ENCODE data around the gene PRELID2.
"Not testable (repeated sequence)": the region's sequence is repeated elsewhere in the genome, so short reads cannot be mapped to it uniquely, and the experiment has no call there.

The PRELID2 gene

DNA sequence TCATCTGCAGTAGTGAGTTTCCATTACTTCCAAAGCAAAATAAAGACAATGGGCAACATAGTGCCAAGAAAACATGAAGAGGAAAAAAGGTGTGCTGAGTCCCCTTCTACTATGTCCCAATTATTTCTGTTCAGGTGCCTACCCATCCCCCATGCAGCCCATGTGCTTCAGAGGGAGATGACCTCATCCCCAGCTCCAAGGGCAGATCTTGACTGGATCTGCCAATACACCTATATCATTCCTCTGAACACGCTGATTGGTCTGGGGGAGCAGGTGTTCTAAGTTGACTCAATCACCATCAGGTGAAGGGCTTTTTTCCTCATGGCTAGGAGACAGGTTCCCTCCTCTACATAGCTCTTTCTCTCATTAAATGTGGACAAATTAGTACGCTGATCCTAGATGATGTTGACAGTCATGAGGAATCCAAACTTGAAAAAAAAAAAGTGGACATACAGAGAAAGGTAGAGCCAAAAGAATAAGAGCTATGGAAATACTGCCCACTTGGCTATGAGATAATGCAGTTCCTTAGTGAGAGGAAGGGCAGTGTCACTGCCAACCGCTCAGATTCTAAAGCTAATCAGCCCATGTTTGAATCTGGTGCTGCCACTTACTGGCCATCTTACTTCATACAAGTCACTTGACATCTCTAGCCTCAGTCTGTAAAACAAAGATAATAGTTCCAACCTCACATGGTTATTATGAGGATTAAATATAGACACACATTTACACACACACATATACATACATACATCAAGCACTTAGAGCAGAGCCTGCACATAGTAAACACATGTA, 23.1 kb downstream of the PRELID2 start:
- H3K4me3 ChIP-seq (ENCODE audit: low read depth in 1 of 2, low read length in 2 of 2): no peak overlapping the region
- no peaks in the 10 kb centered on the region for H3K27me3 ChIP-seq (ENCODE audit: control insufficient read depth in 1 of 2, insufficient read depth in 2 of 2, low read length in 2 of 2)
- H3K9me3 ChIP-seq (ENCODE audit: low read length): no peaks in the 10 kb centered on the region
- no peak overlapping the region for H3K9ac ChIP-seq (ENCODE audit: low read length)
- no peaks in the 10 kb centered on the region for H3K4me1 ChIP-seq (ENCODE audit: insufficient read depth, low read length)
- peaks cover 5% of the 10 kb centered on the region for H3K36me3 ChIP-seq (ENCODE audit: insufficient read depth, low read length)
- H3K27ac ChIP-seq (ENCODE audit: low read depth, low read length): no peak overlapping the region

DNA sequence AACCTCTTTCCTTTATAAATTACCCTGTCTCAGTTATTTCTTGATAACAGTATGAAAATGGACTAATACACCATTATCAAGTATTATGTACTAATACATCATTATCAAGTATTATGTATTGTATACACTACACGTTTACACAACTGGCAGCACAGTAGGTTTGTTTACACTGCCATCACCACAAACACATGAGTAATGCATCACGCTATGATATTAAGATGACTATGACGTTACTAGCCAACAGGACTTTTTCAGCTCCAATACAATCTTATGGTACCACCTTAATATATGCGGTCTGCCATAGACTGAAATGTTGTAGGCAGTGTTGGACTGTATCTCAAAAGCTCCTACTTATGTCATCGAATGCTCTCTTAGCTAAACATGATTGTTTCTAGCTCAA, 28.2 kb downstream of the PRELID2 start:
- Histone ChIP-seq H3K9me3 (ENCODE audit: low read length) (no peaks in the 10 kb centered on the region), H3K36me3 (ENCODE audit: insufficient read depth, low read length) (peaks cover 4% of the 10 kb centered on the region), H3K4me1 (ENCODE audit: insufficient read depth, low read length) (no peaks in the 10 kb centered on the region), H3K4me3 (ENCODE audit: low read depth in 1 of 2, low read length in 2 of 2) (no peak overlapping the region), H3K9ac (ENCODE audit: low read length) (no peak overlapping the region), H3K27ac (ENCODE audit: low read depth, low read length) (no peak overlapping the region), H3K27me3 (ENCODE audit: control insufficient read depth in 1 of 2, insufficient read depth in 2 of 2, low read length in 2 of 2) (no peaks in the 10 kb centered on the region)

DNA sequence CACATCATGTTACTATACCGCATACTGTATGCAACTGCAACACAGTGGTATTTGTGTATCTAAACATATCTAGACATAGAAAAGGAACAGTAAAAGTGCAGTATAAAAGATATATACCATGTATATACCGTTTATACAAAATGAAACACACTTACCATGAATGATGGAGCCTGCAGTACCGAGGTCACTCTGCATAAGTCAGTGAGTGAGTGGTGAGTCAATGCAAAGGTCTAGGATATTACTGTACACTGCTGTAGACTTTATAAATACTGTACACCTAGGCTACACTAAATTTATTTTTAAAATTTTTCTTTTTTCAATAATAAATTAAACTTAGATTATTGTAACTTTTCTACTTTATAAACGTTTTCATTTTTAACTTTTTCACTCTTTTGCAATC, 29.3 kb downstream of the PRELID2 start:
- Histone ChIP-seq H3K36me3 (ENCODE audit: insufficient read depth, low read length) (peaks cover 4% of the 10 kb centered on the region), H3K9ac (ENCODE audit: low read length) (no peak overlapping the region), H3K9me3 (ENCODE audit: low read length) (no peaks in the 10 kb centered on the region), H3K4me3 (ENCODE audit: low read depth in 1 of 2, low read length in 2 of 2) (no peak overlapping the region), H3K4me1 (ENCODE audit: insufficient read depth, low read length) (no peaks in the 10 kb centered on the region), H3K27ac (ENCODE audit: low read depth, low read length) (no peak overlapping the region), H3K27me3 (ENCODE audit: control insufficient read depth in 1 of 2, insufficient read depth in 2 of 2, low read length in 2 of 2) (no peaks in the 10 kb centered on the region)

- no peaks in the 10 kb centered on the region for H3K9me3 ChIP-seq (ENCODE audit: low read length)
- no peaks in the 10 kb centered on the region for H3K27me3 ChIP-seq (ENCODE audit: control insufficient read depth in 1 of 2, insufficient read depth in 2 of 2, low read length in 2 of 2)
- H3K9ac ChIP-seq (ENCODE audit: low read length): no peak overlapping the region
- H3K36me3 ChIP-seq (ENCODE audit: insufficient read depth, low read length): peaks cover 4% of the 10 kb centered on the region
- no peaks in the 10 kb centered on the region for H3K4me1 ChIP-seq (ENCODE audit: insufficient read depth, low read length)
- no peak overlapping the region for H3K27ac ChIP-seq (ENCODE audit: low read depth, low read length)
- no peak overlapping the region for H3K4me3 ChIP-seq (ENCODE audit: low read depth in 1 of 2, low read length in 2 of 2)
Measured at GRCh38 chr5:145804701-145805100, 30.4 kb downstream of the PRELID2 start.

DNA sequence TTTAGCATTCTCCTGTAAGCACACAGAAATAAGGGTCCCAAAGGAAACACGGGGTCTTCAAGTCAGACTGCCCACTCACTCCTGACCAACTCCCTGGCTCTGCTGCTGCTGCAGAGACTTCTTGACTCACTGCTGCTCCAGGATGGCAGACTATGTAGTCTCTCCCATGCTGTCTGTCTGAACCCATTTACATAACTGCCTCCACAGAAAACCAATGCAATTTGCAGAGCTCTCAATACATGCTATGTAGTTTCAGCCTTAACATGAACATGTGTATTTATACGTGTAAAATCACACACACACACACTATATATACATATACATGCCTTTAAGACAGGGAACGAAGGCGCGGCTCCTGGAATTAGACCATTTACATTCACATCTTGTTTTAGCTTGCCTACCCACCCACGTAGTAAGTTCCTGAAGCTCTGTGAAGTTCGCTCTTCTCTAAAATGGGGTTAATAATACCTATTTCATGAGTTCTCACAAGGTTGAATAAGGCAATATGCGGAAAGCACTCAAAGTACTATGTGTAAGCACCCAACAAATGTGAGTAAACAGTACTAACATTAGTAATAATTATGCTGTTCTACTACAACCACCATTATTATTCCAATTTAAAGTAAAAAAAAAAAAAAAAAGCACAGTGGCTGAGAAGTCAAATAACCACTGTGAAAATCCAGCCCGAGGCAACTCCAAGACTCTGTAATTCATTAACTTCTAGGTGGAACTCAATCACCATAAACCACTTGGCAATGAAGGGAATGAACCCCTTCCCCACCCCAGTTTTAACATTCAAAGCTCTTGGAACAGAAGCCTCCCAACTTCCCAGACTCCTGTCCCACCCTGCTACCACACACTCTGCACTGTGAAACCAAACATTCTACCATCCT, 31.8 kb downstream of the PRELID2 start:
- Histone ChIP-seq H3K9ac (ENCODE audit: low read length) (no peak overlapping the region), H3K27ac (ENCODE audit: low read depth, low read length) (no peak overlapping the region), H3K9me3 (ENCODE audit: low read length) (no peaks in the 10 kb centered on the region), H3K36me3 (ENCODE audit: insufficient read depth, low read length) (peaks cover 4% of the 10 kb centered on the region), H3K4me3 (ENCODE audit: low read depth in 1 of 2, low read length in 2 of 2) (no peak overlapping the region), H3K27me3 (ENCODE audit: control insufficient read depth in 1 of 2, insufficient read depth in 2 of 2, low read length in 2 of 2) (no peaks in the 10 kb centered on the region), H3K4me1 (ENCODE audit: insufficient read depth, low read length) (no peaks in the 10 kb centered on the region)

GRCh38 chr5:145801195-145801594, 33.9 kb downstream of the PRELID2 start:
- H3K9me3 ChIP-seq (ENCODE audit: low read length): no peaks in the 10 kb centered on the region
- H3K9ac ChIP-seq (ENCODE audit: low read length): no peak overlapping the region
- no peak overlapping the region for H3K4me3 ChIP-seq (ENCODE audit: low read depth in 1 of 2, low read length in 2 of 2)
- H3K36me3 ChIP-seq (ENCODE audit: insufficient read depth, low read length): peaks cover 4% of the 10 kb centered on the region
- H3K27me3 ChIP-seq (ENCODE audit: control insufficient read depth in 1 of 2, insufficient read depth in 2 of 2, low read length in 2 of 2): no peaks in the 10 kb centered on the region
- no peak overlapping the region for H3K27ac ChIP-seq (ENCODE audit: low read depth, low read length)
- no peaks in the 10 kb centered on the region for H3K4me1 ChIP-seq (ENCODE audit: insufficient read depth, low read length)

- H3K27me3 ChIP-seq (ENCODE audit: control insufficient read depth in 1 of 2, insufficient read depth in 2 of 2, low read length in 2 of 2): no peaks in the 10 kb centered on the region
Measured at GRCh38 chr5:145800181-145800580, 35.0 kb downstream of the PRELID2 start.

GRCh38 chr5:145798503-145798902, 36.6 kb downstream of the PRELID2 start:
- not testable (repeated sequence) for H3K27ac ChIP-seq (ENCODE audit: low read depth, low read length); H3K9me3 ChIP-seq (ENCODE audit: low read length); H3K27me3 ChIP-seq (ENCODE audit: control insufficient read depth in 1 of 2, insufficient read depth in 2 of 2, low read length in 2 of 2); H3K4me1 ChIP-seq (ENCODE audit: insufficient read depth, low read length); H3K9ac ChIP-seq (ENCODE audit: low read length); H3K4me3 ChIP-seq (ENCODE audit: low read depth in 1 of 2, low read length in 2 of 2); H3K36me3 ChIP-seq (ENCODE audit: insufficient read depth, low read length)

More at GRCh38 chr5:145800181-145800580, 35.0 kb downstream of the PRELID2 start:
- Histone ChIP-seq H3K9me3 (ENCODE audit: low read length) (no peaks in the 10 kb centered on the region), H3K36me3 (ENCODE audit: insufficient read depth, low read length) (no peaks in the 10 kb centered on the region), H3K9ac (ENCODE audit: low read length) (no peak overlapping the region), H3K4me1 (ENCODE audit: insufficient read depth, low read length) (no peaks in the 10 kb centered on the region), H3K4me3 (ENCODE audit: low read depth in 1 of 2, low read length in 2 of 2) (no peak overlapping the region), H3K27ac (ENCODE audit: low read depth, low read length) (no peak overlapping the region)

- H3K9me3 ChIP-seq (ENCODE audit: low read length): no peaks in the 10 kb centered on the region
- no peak overlapping the region for H3K4me3 ChIP-seq (ENCODE audit: low read depth in 1 of 2, low read length in 2 of 2)
- no peaks in the 10 kb centered on the region for H3K4me1 ChIP-seq (ENCODE audit: insufficient read depth, low read length)
- no peak overlapping the region for H3K9ac ChIP-seq (ENCODE audit: low read length)
- H3K27me3 ChIP-seq (ENCODE audit: control insufficient read depth in 1 of 2, insufficient read depth in 2 of 2, low read length in 2 of 2): no peaks in the 10 kb centered on the region
- no peak overlapping the region for H3K27ac ChIP-seq (ENCODE audit: low read depth, low read length)
- H3K36me3 ChIP-seq (ENCODE audit: insufficient read depth, low read length): no peaks in the 10 kb centered on the region
Measured at GRCh38 chr5:145797336-145797735, 37.8 kb downstream of the PRELID2 start.

DNA sequence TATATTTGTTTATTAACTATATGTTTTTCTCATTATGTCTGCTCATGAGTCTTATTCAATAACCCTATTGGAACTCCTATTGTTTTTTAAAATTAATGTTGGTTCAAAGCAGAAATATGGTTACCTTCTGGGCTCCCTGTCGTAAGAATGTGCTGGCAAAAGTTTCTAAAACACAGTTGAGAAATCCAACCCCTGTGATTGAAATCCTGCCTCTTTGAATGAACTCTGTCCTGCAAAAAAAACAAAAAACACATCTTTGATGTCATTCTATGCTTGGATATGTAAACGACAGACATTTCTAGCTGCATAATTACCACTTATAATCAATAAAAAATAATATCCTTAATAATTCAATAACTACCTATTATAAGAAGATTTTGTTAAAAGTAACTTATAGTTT, 38.8 kb downstream of the PRELID2 start:
- Histone ChIP-seq H3K27ac (ENCODE audit: low read depth, low read length) (no peak overlapping the region), H3K9me3 (ENCODE audit: low read length) (no peaks in the 10 kb centered on the region), H3K36me3 (ENCODE audit: insufficient read depth, low read length) (no peaks in the 10 kb centered on the region), H3K4me3 (ENCODE audit: low read depth in 1 of 2, low read length in 2 of 2) (no peak overlapping the region), H3K27me3 (ENCODE audit: control insufficient read depth in 1 of 2, insufficient read depth in 2 of 2, low read length in 2 of 2) (no peaks in the 10 kb centered on the region), H3K4me1 (ENCODE audit: insufficient read depth, low read length) (no peaks in the 10 kb centered on the region), H3K9ac (ENCODE audit: low read length) (no peak overlapping the region)

DNA sequence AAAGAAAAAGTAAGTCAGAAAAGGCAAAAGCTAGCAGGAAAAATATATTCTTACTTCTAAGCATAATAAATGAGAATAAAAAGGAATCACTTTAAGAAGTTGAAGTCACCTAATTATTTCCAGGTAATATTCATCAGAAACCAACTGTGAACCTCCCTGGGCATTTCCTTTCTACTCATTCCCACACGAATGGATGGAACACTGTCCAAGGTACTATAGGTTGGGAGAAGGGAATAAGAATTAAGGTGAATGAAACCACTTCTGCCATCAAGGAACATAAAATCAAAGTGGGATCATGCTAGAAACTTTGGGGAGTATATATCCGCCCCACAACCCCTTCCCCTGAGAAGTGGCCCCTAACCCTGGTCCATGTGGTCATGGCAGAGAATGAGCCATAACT, 41.6 kb downstream of the PRELID2 start:
- H3K4me3 ChIP-seq (ENCODE audit: low read depth in 1 of 2, low read length in 2 of 2): no peak overlapping the region
- H3K36me3 ChIP-seq (ENCODE audit: insufficient read depth, low read length): no peaks in the 10 kb centered on the region
- no peaks in the 10 kb centered on the region for H3K9me3 ChIP-seq (ENCODE audit: low read length)
- H3K27ac ChIP-seq (ENCODE audit: low read depth, low read length): no peak overlapping the region
- no peaks in the 10 kb centered on the region for H3K4me1 ChIP-seq (ENCODE audit: insufficient read depth, low read length)
- H3K9ac ChIP-seq (ENCODE audit: low read length): no peak overlapping the region
- no peaks in the 10 kb centered on the region for H3K27me3 ChIP-seq (ENCODE audit: control insufficient read depth in 1 of 2, insufficient read depth in 2 of 2, low read length in 2 of 2)

All from muscle layer of colon (tissue), 2 donors.